ENCODE data around the gene RTN1.

DNA sequence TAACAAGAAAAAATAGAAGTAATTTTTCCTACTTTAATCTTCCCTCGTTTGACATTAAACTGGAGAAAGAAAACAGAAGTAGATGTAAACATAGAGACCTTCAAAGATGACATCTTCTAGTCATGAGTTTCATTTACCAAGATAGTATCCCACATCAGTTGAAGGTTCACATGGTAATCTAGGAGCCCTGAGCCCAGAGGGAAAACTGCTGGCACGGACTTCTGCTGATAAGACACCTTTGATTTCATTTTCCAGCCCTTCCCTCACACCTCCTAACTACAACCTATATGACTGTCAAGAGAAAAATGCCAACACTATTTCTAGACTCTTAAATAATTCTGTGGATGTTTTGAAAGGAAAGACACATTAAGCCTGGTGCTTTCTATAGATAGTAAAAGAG, 247.9 kb downstream of the RTN1 start:
- TF ChIP-seq, protein P1, sequence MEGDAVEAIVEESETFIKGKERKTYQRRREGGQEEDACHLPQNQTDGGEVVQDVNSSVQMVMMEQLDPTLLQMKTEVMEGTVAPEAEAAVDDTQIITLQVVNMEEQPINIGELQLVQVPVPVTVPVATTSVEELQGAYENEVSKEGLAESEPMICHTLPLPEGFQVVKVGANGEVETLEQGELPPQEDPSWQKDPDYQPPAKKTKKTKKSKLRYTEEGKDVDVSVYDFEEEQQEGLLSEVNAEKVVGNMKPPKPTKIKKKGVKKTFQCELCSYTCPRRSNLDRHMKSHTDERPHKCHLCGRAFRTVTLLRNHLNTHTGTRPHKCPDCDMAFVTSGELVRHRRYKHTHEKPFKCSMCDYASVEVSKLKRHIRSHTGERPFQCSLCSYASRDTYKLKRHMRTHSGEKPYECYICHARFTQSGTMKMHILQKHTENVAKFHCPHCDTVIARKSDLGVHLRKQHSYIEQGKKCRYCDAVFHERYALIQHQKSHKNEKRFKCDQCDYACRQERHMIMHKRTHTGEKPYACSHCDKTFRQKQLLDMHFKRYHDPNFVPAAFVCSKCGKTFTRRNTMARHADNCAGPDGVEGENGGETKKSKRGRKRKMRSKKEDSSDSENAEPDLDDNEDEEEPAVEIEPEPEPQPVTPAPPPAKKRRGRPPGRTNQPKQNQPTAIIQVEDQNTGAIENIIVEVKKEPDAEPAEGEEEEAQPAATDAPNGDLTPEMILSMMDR (IDR thresholded peaks at IDR 0.05; ENCODE audit: low read depth, low read length), result no peak
- TF ChIP-seq POLR2A (IDR thresholded peaks at IDR 0.05; ENCODE audit: extremely low read depth, insufficient read length), result no peak
- TF ChIP-seq MAX (IDR thresholded peaks at IDR 0.05; ENCODE audit: low read depth, low read length), result no peak
- no peak for TF ChIP-seq MYC (IDR thresholded peaks at IDR 0.05; ENCODE audit: low read depth, low read length)

Data from NB4 (cell line).